ENCODE measurements around the gene TBC1D22A. TPM values are rescaled to one million over a fixed set of nuclear protein-coding genes. Genes with fewer than 3 reads are reported as not detected.

The TBC1D22A gene
- total and polyA plus RNA-seq, 9 of the 15 experiments (the other 6 are each of a cell fraction or from before 2014, with no cell fraction given) = 0.20 to 11.5 (median 5.2) TPM

GRCh38 chr22:47050401-47051051 is 288.1 kb downstream of the TBC1D22A start (continued):
- TF ChIP-seq DLX4 (CRISPR knock-in tag; IDR thresholded peaks at IDR 0.05) = no peak
- TF ChIP-seq NFRKB (IDR thresholded peaks at IDR 0.05; ENCODE audit: low read depth) = no peak
- TF ChIP-seq TSC22D4 (tag; IDR thresholded peaks at IDR 0.05) = no peak

- Histone ChIP-seq H3K27ac (ENCODE audit: extremely low read depth, low read depth, low read length) (no peak overlapping the region), H3K9ac (ENCODE audit: insufficient read depth in 1 of 2, low read depth in 2 of 2, low read length in 2 of 2) (no peak overlapping the region; a peak in 1 of 4 replicates), H2AFZ (ENCODE audit: low read depth, low read length) (no peak overlapping the region), H3K9me3 (replicated peaks; ENCODE audit: control insufficient read depth, insufficient read depth, low read depth, low read length) (no peaks in the 10 kb centered on the region), H3K4me1 (replicated peaks in 1 of 2; ENCODE audit: control insufficient read depth in 2 of 2, insufficient read depth in 2 of 2, low read length in 2 of 2) (peaks cover 0 to 32% of the 10 kb centered on the region in 2 experiments; a peak in 2 of 5 replicates), H3K79me2 (ENCODE audit: control insufficient read depth, insufficient read depth, low read length) (no peaks in the 10 kb centered on the region), H4K20me1 (replicated peaks; ENCODE audit: control insufficient read depth, insufficient read depth, low read length) (no peaks in the 10 kb centered on the region), H3K9me1 (ENCODE audit: control insufficient read depth, insufficient read depth, low read length) (no peaks in the 10 kb centered on the region), H3K27me3 (ENCODE audit: control insufficient read depth in 2 of 2, insufficient read depth in 2 of 2, low read length in 2 of 2) (no peaks in the 10 kb centered on the region), H3K4me2 (ENCODE audit: insufficient read depth, low read length) (no peak overlapping the region), H3K36me3 (ENCODE audit: control insufficient read depth, insufficient read depth, low read length) (no peaks in the 10 kb centered on the region), H3K4me3 (no peak overlapping the region)
- FAIRE-seq = no peak
- WGBS (ENCODE audit: insufficient coverage, low coverage, missing lambda C conversion rate) = 62% methylated on average over 18 of the region's 20 CpGs
- ATAC-seq = no peak
- in situ Hi-C loops (cut with MboI) = no loop called here
- CTCF ChIA-PET (ENCODE audit: low intra/inter-chr PET ratio) = no interaction called here
- intact Hi-C loops (cut with micrococcal nuclease) = no loop called here
- POLR2A ChIA-PET = no interaction called here
- BruUV-seq (replicated peaks) = no TSS peak
- DNase-seq (ENCODE audit: extremely low read depth in 1 of 4, low spot score in 3 of 4) = no peak
- no peak for TF ChIP-seq STAT5B (CRISPR knock-in tag; IDR thresholded peaks at IDR 0.05)
- no peak for TF ChIP-seq ZNF444 (CRISPR knock-in tag; IDR thresholded peaks at IDR 0.05)
- TF ChIP-seq POLR3G (IDR thresholded peaks at IDR 0.05; ENCODE audit: extremely low read depth, insufficient read length, insufficient replicate concordance) = no peak
- TF ChIP-seq ZBTB7A (IDR thresholded peaks at IDR 0.05; ENCODE audit: borderline replicate concordance, control insufficient read depth, low read depth, low read length) = no peak
- no peak for TF ChIP-seq PCBP1 (IDR thresholded peaks at IDR 0.05; ENCODE audit: low read depth, low read length, poor library complexity, severe bottlenecking)
- no peak for TF ChIP-seq ZC3H8 (IDR thresholded peaks at IDR 0.05)
- no peak for TF ChIP-seq ZNF696 (CRISPR knock-in tag; conservative IDR thresholded peaks at IDR 0.05)
- TF ChIP-seq MECOM (CRISPR knock-in tag; IDR thresholded peaks at IDR 0.05) = no peak
- no peak for TF ChIP-seq ZNF232 (CRISPR knock-in tag; IDR thresholded peaks at IDR 0.05)
- no peak for TF ChIP-seq RFX7 (CRISPR knock-in tag; IDR thresholded peaks at IDR 0.05)
- TF ChIP-seq ZNF311 (CRISPR knock-in tag; IDR thresholded peaks at IDR 0.05) = no peak
- TF ChIP-seq HNRNPUL1 (IDR thresholded peaks at IDR 0.05; ENCODE audit: low read length) = no peak
- no peak for TF ChIP-seq E2F8 (IDR thresholded peaks at IDR 0.05; ENCODE audit: low read depth, partially characterized antibody)
- TF ChIP-seq TAL1 (IDR thresholded peaks at IDR 0.05) = no peak
- no peak for TF ChIP-seq FIP1L1 (IDR thresholded peaks at IDR 0.05; ENCODE audit: low read depth, low read length, poor library complexity, severe bottlenecking)
- TF ChIP-seq CHCHD3 (CRISPR knock-in tag; IDR thresholded peaks at IDR 0.05) = no peak
- TF ChIP-seq NR2F6 (CRISPR knock-in tag; IDR thresholded peaks at IDR 0.05) = no peak
Observed at GRCh38 chr22:47051441-47052071, 289.1 kb downstream of the TBC1D22A start.

All from K562 (cell line).